Retina (tissue), 1 donor: Measurements from ENCODE around the gene SERPINC1.
"Not testable (repeated sequence)": the region's sequence is repeated elsewhere in the genome, so short reads cannot be mapped to it uniquely, and the experiment has no call there.

Experiments used
- DNase-seq: peaks from one replicate; pipeline ENCODE4 v3.0.0-alpha.2; 2016

Gene SERPINC1

GRCh38 chr1:173862769-173863223 lies 54.3 kb downstream of the SERPINC1 start:
- DNase-seq, result no peak

GRCh38 chr1:173862146-173862768 lies 54.9 kb downstream of the SERPINC1 start:
- DNase-seq, result not testable (repeated sequence)

- no peak for DNase-seq
These were observed 55.4 kb downstream of the SERPINC1 start for GRCh38 chr1:173861731-173862145.

GRCh38 chr1:173860065-173860464 lies 57.1 kb downstream of the SERPINC1 start:
- no peak for DNase-seq

GRCh38 chr1:173859547-173859946 lies 57.6 kb downstream of the SERPINC1 start:
- not testable (repeated sequence) for DNase-seq

DNA sequence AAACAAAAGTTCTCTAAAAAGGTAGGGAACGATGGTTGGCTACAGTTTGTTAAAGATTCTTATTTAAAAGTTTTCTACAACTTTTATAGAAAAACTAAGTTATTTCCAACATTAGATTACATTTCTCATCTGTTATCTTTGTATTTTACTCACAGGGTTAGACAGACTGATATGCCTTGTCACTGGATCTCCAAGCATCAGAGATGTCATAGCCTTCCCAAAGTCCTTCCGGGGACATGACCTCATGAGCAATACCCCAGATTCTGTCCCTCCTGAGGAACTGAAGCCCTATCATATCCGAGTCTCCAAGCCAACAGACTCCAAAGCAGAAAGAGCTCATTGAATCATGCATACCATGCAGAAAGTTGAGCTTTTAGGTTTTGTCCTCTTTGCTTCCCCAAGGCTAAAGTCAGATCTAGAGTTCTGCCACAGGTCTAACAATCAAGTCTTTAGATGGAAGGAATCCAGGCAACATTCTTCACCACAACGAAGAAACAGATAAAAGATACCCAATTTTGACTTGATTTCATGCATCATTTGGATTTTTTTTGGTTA lies 59.7 kb downstream of the SERPINC1 start:
- DNase-seq, result no peak

DNA sequence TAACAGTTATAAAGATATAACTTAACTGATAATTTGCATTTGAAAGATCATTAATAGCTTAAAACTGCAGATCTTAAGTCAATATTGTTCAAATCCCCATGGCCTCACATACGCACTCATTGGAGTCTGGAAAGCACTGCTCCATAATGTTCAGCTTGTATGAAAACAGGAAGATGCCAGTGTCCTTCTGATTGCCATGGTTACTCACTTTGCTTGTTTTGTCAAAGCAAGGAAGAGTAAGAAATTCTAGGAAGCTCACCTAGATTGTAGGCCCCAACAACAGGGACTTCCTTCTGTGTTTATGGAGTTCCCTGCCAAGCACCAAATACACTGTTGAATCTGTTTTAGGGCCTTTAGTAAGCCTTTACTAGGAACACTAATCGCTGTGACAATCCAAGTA lies 60.2 kb downstream of the SERPINC1 start:
- no peak for DNase-seq

DNA sequence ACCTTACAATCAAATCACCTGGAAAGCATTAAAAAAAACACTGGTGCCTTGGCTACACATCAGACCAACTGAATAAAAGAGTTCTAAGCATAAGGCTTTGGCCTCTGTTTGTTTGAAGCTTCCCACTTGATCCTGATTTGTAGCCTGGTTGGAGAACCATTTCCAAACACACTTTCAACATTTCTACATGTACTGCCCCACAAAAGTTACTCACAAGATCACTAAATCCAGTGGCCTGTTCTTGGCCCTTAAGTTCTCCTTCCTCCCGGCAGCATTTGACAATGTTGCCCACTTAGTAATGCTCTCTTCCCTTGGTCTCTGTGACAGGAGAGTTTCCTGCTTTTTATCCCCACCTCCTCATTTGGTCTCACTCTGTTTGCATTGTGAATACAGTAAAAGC lies 61.1 kb downstream of the SERPINC1 start:
- no peak for DNase-seq
